HK-2 (cell line): ENCODE data around the gene ZNF593.

Experiments
- DNase-seq: peaks from one replicate; pipeline ENCODE4 v3.0.0-alpha.2; 2018; ENCODE audit not compliant: unreplicated experiment

ZNF593 gene

DNA sequence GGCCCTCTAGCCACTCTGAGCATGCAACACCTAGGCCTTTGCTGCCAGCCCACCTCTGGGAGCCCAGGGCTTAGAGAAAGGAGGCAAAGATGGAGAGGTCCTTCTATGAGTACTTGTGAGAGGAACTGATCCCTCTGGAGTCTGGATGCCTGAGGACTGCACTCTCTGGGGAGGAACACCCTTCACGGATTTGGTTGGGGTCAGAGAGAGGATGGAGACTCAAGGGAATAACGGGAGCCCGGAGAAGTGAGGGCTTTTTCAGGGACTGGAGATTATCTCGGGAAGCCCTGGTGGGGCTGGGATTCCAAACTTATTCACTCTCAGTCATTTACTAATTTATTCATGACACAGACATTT, 532 bp upstream of the ZNF593 start:
- DNase-seq = no peak

DNA sequence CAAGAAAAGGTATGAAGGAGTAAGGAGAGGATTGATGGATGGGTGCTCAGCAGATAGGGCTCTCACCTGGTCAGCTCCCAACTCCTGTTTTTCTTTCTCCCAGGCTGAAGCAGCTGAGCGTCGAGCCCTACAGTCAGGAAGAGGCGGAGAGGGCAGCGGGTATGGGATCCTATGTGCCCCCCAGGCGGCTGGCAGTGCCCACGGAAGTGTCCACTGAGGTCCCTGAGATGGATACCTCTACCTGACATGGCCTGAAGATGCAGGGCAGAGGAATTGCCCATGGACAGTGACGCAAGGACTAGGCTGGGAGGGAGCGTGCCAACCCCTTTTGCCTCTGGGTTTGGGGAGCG, 739 bp downstream of the ZNF593 start:
- no peak for DNase-seq

DNA sequence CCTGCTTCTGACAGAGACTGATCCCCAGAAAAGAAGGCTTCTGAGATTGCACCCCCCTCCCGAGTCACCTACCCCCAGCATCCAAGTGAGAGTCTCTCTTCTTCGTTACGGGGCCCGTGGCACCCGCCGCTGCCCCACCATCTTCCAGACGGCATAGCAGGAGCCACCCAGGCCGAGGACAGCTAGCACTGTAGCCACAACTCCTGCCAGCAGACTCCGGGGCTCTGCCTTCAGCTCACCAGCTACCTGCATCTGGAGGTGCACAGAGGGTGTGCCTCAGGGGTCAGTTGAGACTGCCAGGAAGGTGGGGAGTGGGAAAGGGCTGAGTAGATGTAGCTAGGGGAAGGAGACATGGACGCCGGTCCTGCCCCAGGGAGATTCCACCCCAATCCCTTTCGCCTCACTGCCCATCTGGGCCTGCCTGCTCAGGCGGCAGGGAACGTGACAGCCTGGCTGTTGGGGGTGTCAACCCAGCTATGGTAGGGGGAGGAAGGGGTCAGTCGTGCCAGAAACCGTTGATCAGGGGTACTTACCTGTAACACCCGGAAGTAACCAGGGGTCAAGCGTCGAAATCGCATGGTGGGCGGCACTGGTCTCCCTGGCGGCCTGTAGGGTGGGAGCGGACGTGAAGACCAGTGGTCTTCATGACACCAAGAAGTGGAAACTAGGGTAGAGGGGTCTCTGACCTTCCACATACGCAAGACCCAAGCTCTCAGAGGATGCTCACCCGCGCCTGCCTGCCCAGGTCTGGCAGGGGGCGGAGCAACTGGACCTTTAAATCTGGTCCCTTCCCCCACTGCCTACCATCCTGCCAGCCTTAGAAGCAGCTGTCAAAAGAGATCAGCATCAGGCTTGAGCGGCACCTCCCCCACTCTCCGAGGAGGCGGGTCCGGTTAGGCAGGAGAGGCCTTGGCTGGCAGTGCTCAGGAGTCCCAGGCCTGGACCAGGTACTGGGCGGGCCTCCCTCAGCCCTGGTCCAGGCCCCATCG, 1.7 kb downstream of the ZNF593 start, which contains the start of gene ZNF593OS:
Gene ZNF593OS, minus strand, starts transcription at position 749 of the 989 bp plus-strand sequence. Its CDS starts 171 bp downstream, at position 578.
- DNase-seq = no peak

DNA sequence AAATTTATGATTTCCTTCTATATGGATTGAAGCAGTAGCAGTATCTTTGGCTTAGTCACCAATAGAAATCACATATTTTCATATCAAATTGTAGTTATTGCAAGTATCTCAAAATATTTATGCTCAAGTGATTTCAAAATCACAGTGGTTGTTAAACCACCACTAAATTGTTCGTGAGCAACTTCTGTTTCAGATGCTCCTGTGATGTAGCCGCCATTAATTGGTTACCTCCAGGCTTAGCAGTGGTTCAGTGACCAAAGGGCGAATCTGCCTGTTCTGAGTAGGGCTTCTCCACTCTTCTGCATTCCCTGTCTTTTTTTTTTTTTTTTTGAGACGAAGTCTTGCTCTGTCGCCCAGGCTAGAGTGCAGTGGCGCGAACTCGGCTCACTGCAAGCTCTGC, 5.6 kb downstream of the ZNF593 start:
- DNase-seq = no peak

DNA sequence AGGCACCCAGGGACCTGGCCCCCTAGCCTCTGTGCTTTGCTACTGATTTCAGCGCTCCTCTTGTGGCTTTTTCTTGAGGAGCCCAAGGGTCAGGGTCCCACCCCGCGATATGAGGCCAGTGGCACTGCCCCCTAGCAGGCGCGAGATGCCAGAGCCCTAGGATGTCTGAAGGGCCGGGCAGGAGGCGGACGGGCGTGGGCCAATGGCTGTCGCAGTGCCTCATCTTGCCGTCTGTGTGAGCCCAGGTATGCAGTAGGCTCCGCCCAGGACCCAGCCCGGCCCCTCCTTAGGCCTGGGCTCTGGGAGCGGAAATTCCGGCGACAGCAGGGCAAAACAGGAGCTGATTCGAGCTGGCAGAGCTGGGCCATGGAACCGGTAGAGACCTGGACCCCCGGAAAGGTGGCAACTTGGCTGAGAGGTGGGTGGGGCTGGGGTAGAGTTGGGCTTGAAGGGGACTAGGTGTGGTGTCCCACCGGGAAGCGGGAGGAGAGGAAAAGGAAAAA, 7.5 kb downstream of the ZNF593 start, which contains the start of gene CNKSR1:
Gene CNKSR1, plus strand, starts transcription at position 310 of the 503 bp plus-strand sequence. Its CDS starts 57 bp downstream, at position 367.
- no peak for DNase-seq

DNA sequence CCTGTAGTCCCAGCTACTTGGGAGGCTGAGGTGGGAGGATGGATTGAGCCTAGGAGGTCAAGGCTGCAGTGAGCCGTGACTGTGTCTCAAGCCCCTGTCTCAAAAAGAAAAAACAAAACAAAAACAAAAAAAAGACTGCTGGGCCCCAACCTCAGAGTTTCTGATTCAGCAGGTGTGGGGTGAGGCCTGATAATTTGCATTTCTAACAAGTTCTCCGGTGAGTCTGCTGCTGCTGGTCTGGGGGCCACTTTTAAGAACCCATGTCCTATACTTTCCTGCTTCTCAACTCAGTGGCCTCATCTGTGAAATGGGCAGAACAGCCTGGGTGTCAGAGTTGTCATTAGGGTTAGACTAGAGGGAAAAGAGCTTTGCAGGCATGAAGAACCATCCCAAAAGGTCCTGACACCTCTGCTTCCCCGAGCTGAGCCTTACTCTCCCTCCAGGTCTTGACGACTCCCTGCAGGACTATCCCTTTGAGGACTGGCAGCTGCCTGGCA, 10.3 kb downstream of the ZNF593 start:
- no peak for DNase-seq

DNA sequence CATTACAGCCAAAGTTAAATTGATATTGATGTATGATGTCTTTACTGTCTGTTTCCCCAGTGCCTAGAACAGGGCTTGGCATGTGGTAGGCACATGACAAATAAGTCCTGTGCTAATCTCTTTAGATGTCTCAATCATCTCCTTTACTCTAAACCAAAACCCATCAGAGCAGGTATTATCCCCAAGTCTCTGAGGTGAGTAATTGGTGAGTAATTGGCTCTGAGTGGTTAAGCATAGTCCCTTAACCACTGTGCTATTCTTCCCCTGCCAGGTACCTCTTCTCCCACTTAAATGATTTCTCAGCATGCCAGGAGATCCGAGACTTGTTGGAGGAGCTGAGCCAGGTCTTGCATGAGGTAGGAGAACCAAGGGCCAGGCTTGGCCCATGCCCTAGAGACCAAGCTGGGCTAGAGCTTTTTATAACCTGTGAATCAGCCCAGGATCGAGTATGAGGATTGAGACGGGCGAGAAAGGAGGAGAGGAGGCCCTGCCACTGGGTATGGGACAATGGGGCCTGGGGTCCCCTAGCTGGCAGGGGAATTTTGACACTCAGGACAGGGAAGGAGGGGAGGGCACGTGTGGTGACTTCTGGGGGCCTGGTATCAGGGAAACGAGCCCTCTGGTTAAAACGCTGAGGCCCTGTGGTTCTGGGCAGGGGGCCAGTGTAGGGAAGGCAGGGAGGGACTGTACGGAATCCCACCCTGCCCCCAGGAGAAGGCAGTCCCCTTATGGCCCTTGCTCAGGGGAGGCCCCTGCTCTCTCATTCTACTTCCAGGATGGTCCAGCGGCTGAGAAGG, 12.1 kb downstream of the ZNF593 start:
- DNase-seq = peak; percentile 31

DNA sequence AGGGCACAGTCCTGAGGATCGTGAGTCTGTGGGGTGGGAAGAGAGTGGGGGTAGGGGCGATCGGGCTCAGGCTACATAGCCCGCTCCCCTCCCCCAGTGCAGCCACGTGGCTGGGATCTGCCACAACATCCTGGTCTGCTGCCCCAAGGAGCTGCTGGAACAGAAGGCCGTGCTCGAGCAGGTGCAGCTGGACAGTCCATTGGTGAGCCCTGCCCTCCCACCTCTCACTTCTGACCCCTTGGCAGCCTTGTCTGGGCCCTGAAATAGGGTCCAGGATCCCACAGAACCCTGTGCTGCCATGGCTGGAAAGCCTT, 12.6 kb downstream of the ZNF593 start:
- no peak for DNase-seq

DNA sequence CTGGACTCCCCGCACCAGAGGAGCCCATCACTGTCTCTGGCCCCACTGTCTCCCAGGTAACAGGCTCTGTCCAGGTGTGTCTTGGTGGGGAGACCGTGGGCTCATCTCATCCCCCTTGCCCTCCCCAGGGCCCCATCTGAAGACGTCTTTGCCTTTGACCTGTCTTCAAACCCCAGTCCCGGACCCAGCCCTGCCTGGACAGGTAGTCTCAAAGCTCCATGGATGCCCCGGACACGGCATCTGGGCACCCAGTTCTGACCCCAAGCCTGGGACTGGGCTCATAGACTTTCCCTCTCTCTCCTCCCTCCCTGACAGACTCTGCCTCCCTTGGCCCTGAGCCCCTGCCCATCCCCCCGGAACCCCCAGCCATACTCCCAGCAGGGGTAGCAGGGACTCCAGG, 14.4 kb downstream of the ZNF593 start:
- DNase-seq = no peak

DNA sequence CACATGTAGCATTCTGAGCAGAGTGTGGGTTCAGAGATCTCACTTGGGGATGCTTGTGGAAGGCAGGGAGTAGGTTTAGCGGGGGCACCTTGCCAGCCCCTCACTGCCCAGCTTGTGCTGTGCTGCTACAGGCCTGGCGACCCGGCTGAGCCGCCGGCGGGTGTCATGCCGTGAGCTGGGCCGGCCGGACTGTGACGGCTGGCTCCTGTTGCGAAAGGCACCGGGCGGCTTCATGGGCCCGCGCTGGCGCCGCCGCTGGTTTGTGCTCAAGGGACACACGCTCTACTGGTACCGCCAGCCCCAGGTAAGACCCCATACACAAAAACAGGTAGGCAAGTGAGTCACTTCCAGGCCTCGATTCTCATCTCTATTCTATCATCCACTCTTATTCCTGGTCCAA, 15.2 kb downstream of the ZNF593 start:
- no peak for DNase-seq

DNA sequence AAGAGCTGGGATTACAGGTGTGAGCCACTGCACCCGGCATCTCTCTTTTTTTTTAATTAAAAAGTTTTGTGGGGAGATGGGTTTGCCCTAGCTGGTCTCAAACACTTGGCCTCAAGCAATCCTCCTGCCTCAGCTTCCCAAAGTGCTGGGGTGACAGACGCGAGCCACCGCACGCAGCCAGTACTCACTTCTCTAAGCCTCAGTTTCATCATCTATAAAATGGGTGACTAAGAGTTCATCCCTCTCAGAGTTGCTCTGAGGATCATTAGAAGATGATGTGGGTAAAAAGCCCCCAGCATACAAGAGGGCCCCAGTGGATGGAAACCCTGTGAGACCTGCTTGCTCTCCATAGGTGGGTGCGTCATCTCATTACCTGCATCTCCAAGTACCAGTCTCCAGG, 18.2 kb downstream of the ZNF593 start:
- no peak for DNase-seq

DNA sequence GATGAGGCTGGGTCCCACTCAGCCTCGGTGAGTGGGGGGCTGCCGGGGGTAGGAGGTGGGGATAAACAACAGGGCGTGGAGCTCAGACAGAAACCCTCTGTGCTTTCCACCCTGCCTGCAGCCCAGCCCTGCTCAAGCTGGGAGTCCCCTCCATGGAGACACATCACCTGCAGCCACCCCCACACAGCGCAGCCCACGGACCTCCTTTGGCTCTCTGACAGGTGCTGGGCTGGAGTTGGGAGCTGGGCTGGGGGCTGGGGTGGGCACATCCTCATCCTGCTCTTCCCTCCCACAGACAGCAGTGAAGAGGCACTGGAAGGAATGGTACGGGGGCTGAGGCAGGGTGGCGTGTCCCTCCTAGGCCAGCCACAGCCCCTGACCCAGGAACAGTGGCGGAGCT, 18.8 kb downstream of the ZNF593 start:
- no peak for DNase-seq

DNA sequence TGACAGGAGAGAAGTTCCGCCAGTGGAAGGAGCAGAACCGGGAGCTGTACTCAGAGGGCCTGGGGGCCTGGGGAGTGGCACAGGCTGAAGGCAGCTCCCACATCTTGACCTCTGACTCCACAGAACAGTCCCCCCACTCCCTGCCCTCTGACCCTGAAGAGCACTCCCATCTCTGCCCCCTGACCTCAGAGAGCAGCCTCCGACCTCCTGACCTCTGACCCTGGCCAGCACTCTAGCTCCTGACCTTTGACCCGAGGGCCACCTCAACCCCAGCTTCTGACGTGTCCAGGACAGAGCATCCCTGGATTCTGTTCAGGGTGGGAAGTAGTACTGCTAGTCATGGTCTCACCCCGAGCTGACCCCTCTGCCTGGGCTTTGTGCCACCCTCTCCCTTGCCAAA, 19.6 kb downstream of the ZNF593 start:
- DNase-seq = no peak

DNA sequence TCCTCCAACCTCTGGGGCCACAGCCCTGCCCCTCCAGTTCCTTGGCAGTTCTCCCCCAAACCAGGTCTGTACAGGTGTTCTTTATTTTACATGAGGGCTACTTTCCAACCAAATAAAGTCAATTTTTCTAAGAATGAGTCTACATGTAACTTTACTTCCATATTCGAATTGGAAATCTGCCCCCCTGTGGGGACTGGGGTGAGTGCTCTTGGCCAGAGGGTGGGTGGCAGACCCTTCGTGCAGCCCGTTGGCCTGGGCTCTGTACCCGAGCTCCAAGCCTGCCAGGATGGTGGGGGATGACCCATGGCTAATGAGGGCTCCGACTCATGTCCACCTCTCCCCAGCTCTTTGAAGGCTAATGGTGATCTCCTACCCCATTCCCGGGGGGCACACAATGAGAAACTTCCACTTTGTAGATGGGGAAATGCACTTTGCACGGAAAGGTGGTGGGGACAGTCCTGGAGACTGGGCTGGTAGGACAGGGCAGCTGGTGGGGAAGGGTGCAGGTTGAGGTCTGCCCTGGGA, 20.1 kb downstream of the ZNF593 start:
- DNase-seq = no peak

DNA sequence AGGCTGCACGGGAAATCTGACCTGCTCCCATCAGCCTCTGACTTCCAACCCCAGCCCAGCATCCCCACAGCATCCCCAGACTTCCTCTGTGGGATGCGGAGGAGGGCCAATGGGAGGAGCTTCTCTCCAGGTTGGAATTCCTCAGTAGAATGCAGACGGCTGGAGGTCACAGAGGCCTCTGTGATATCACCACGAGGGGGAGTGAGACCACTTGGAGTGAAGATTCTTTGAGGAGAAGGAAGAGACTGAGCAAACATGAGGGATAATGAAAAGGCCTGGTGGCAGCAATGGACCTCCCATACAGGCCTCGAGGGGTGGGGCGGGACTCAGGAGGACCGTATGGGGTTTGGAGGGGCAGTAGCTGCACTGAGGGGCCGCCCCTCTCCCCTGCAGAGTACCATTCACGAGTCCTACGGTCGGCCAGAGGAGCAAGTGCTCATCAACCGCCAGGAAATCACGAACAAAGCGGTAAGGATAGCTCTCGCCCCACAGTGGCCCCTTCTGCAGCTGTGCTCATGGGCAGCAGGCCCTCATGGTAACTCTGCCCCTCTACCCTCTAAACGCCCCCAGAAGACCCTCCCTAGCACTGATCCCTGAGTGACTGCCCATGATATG, 20.8 kb downstream of the ZNF593 start, which contains the start of gene CATSPER4:
Gene CATSPER4, plus strand, starts transcription at position 230 of the 615 bp plus-strand sequence. Its CDS starts 26 bp downstream, at position 256.
- no peak for DNase-seq

DNA sequence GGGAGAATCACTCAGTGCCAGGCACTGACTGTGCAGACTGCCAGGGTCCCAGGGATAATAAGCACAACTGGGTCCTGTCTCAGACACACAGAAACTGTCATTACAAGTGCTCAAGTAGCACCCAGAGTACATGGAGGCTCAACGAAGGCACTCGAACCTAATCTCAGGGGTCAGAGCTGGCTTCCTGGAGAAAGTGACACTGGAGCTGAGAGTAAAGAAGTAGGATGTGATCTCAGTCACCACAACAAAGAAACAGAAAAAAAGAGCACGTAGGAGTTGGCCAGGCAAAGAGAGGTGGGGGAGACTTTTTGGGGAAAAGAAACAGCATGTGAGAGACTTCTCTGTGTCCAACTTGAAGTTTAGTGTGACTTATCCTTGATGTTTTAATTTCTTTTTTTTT, 22.0 kb downstream of the ZNF593 start:
- no peak for DNase-seq

DNA sequence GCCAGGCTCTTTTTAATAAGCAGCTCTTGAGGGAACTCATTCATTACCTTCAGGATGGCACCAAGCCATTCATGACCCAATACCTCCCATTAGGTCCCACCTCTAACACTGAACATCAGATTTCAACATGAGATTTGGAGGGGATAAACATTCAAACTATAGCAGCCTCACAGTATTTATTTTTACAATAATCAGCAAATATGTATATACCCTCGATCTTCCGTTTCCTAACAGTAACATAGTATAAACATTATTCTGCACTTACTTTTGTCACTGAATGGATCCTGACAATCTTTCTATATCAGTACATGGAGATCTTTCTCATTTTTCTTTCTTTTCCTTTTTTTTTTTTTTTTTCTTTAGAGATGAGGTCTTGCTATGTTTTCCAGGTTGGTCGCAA, 26.1 kb downstream of the ZNF593 start:
- DNase-seq = no peak

DNA sequence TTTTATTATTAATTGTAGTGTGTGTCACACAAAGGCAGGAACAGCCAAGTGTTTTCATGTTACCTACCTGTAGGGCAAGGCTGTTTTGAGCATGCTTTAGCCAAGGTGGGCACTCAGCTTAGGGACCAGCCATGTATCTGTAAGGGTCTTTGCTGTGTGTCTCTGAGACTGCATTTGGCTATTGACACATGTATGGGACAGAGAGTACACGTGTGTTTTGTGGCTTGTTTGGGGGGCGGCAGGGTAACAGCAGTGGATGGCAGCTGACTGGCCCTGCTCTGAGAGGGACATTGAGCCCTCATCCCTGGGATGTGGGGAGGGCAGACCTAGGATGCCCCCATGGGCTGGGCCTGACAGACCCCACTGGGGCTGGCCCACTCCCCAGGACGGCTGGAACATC, 27.6 kb downstream of the ZNF593 start:
- DNase-seq = no peak

DNA sequence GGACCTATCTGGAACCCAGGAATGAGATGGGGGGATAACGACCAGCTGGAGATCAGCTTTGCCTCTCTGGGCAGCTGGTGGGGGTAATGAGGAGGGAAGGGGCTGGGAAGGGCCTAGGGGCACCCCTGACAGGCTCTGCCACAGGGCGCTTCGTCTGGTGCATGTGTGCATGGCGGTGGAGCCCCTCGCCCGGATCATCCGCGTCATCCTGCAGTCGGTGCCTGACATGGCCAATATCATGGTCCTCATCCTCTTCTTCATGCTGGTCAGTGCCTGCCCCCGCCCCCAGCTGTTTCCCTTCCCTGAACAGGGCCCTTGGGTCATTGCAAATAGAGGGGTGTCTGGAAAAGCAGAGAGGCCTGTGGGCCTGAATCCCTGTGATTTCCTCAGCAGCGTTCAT, 28.1 kb downstream of the ZNF593 start:
- DNase-seq = no peak

DNA sequence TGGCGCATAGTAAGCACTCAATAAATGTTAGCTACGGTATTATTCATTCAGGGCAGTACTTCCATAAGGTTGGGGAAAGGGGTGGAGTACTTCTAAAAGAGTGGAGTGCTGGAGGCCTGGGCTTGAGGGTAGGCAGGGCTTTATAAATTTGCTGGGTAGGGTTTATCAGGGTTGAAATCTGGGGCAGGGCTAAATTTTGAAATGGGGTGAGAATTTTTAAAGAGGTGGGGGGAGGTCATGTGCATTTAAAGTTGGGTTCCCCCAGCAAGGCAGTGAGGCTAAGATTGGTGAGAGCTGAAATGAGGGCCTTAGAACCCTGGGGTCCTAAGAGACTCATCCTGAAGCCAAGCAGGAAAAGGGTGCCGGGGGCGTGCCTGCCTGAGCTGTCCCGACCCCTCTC, 30.7 kb downstream of the ZNF593 start:
- no peak for DNase-seq

DNA sequence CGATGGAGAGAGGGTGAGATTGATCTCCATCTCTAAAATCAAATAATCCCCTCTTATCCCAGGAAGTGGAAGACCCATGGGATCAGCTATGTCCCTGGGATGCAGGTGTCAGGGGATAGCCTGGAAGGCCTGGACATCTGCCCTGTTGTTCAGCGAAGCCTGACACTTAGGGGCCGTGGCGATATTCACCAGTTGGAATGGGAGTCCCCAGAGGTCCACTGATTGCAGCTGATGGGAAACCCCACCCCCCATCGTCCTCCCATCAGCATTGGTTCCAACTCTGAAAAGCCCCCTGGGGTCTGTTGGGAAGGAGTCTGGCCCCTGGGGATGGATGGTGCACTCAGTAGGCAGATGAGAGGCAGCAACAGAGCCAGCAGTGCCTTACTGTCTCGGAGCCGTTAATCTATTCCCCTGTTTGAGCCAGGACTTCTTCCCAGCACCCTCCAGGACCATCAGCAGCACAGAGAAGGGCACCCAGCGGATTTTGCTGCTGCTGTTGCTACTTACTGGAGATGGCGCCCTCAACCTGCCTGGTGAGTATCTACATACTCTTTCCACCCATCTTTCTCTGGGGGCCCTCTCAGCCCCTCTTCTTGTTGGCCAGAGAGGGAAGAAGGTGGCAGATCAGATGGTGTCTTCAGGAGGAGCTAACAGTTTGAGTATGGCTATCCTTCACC, 34.1 kb downstream of the ZNF593 start:
- DNase-seq = no peak
